Amniotic epithelial cell (primary cell): Measurements from ENCODE around the gene ZFYVE19.
A peak's percentile ranks its signal among the peaks of the same experiment; 100 is the strongest.

ENCODE experiments used
- DNase-seq: peaks from one replicate; pipeline ENCODE4 v3.0.0-alpha.2; 2010; ENCODE audit warnings: low read depth

Gene ZFYVE19

DNA sequence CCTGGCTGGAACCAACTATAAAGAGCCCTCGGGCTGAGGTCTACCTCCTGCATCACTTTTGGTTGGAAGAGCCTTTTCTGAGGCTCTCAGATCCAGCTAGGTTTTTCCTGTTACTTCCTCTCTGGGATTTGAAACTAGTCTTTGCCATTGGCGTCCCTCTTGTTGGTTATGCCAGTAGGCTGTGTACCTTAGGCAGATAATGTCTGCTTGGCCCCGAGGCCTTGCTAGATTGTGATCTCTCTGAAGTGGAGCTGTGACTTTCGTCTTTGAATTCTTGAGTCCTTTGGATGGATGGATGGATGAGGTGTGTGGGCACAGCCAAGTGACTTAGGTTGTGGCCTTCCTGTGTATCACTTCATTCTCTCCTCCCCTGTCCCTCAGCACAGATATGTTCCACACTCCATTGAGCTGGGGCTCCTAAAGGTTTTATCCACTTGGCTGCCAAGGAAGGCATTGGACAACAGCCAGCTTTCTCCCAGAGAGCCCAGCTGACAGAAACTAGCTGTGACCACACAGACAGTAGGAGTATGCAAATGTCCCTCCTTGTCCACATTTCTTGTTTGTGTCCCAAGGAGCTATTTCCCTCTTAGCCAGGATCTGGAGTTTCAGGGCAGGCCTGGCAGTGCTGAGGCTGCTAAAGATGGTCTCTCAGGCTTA is 8.3 kb downstream of the ZFYVE19 start:
- peak; percentile 33 for DNase-seq

GRCh38 chr15:40819048-40819447 is 12.2 kb downstream of the ZFYVE19 start:
- no peak for DNase-seq

- DNase-seq, result no peak
These were observed 14.3 kb downstream of the ZFYVE19 start for GRCh38 chr15:40821195-40821594.

DNA sequence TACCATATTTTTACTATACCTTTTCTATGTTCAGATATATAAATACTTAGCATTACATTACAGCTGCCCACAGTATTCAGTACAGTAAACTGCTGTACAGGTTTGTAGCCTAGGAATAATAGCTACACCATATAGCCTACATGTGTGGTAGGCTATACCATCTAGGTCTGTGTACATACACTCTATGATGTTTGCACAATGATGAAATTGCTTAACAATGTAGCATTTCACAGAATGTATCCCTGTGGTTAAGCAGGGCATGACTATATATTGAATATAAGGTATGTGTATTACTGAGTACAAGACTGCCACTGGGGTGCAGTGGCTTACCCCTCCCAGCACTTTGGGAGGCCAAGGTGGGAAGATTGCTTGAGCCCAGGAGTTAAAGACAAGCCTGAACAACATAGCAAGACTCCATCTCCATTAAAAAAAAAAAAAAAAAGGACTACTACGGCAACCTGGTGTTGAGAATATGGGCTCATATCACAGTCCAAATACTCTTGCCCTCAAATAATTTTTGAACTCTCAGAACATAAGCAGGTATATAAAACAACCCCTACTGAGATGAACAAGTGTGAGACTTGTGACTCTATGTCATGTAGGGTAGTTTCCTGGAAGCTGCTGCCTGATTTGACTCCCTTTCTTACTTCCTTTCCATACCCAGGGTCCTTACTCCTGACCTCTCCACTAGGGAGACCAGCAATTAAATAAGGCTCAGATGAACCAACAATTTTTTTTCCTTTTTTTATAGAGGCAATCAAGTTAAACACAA is 16.9 kb downstream of the ZFYVE19 start:
- DNase-seq, result peak; percentile 30

DNA sequence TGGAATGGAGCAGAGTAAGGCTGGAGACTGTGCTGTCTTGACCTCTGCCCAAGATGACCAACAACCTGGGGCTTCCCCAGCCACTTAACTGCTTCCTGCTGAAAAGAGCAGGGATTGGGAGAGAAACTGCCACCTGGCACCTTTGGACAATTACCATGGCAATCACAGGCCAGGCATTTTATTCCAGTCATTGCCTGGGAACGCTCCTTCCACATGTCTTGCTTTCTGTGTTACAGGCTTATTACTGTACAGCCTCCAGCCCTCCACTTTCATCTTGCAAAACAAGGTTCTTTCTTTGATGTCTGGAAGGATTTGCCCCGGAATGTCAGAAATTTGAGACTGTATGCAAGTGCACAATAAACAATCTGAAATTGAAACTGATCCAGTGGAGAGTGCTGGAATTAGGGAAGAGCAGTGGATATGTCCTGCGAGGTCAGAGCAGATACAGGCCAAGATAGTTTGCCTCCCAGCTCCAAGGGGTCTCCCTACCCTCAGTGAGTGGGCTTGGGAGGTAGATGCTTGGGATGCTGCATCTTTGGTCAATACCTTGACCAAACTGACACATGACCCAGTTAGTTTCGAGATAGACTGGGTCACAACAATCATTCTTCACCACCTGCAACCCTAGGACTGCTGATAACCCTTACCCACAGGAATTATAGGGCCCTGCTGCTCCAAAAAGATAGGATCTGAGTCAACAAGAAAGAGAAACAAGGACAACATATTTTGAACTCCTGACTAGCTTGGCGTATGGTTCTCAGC is 19.0 kb downstream of the ZFYVE19 start:
- peak; percentile 89 for DNase-seq

- peak; percentile 64 for DNase-seq
These were observed 19.7 kb downstream of the ZFYVE19 start for GRCh38 chr15:40826423-40827075.

DNA sequence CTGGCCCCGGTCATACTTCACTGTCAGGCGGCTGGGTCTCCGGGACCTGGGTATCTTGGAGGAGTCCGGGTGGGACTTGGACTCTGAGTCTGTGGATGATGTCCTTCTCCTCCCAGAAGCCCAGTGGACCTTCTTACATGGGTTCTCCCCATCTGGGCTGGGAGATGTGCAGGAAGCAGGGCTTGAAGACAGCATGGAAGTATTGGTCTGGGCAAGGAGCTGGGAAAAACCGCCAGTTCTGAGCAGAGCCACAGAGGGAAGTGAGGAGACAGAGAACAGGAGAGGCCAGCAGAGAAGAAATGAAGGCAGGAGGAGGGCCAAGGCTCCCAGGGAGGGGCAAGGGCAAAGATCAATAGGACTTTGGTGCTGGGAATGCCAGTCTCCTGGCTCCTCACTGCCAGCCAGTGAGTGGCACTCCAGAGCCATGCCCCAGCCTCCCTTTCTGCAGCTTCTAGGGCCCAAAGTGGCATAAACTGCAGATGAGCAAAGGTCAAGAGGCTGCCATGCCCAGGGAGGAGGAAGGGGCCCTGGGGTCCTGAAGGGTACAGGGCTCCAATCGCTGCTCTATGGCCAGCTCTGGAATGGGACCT is 21.7 kb downstream of the ZFYVE19 start, which contains the start of gene PPP1R14D:
Gene PPP1R14D, minus strand, starts transcription at position 262 of the 590 bp plus-strand sequence. Its CDS starts 67 bp downstream, at position 195.
- DNase-seq, result no peak

- DNase-seq, result no peak
These were observed 22.2 kb downstream of the ZFYVE19 start for GRCh38 chr15:40829115-40829514.

- no peak for DNase-seq
These were observed 24.0 kb downstream of the ZFYVE19 start for GRCh38 chr15:40830884-40831283.

DNA sequence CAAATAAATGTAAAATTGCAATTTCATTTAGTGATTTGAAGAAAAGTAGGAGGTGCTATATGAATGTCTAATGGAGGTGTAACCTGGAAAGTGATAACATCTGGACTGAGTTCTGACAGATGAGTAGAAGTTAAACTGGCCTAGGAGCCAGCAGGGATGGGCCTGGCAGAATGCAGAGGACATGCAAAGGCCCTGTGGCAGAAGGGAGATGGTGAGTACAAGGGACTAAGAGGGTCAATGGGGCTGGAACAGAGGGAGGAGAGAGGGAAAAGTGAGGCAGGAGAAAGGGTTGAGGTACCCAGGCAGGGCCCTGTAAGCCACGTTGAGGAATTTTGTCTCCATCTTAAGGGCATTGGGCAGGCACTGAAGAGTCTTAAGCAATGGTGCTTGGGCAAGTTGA is 25.0 kb downstream of the ZFYVE19 start:
- no peak for DNase-seq

- DNase-seq, result no peak
These were observed 26.0 kb downstream of the ZFYVE19 start for GRCh38 chr15:40832903-40833302.

DNA sequence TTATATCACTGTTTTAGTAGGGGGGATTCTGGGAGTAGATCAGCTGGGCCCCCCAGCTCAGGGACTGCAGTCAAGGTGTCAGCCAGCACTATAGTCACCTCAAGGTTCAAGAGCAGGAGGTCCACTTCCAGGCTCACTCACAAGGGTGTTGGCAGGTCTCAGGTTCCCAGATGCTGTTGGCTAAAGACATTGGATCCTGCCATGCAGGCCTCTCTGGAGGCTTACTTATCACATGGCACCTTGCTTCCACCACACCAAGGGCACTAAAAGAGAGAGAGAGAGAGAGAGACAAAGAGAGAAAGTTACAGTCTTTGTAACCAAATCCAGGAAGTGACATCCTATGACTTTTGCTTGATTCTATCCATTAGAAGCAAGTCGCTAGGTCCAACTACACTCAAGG is 29.1 kb downstream of the ZFYVE19 start:
- no peak for DNase-seq

DNA sequence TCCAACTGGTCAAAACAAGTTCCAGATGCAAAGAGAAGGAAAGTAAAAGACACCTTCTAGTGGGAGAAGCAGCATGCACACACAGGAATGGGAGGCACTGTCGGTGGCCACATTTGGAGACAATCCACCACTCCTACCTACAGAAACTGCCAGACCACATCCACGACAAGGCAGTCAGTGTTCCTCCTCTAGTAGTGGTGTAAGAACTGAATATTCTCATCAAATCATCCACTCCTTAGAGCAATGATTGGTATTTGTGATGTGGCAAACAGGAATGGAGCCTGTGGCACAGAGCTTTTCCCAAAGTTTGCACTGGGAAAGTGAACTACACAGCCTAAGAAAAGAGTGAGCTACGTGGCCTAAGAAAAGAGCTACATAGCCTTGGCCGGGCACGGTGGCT is 31.9 kb downstream of the ZFYVE19 start:
- DNase-seq, result no peak

GRCh38 chr15:40841741-40842140 is 34.9 kb downstream of the ZFYVE19 start:
- no peak for DNase-seq

DNA sequence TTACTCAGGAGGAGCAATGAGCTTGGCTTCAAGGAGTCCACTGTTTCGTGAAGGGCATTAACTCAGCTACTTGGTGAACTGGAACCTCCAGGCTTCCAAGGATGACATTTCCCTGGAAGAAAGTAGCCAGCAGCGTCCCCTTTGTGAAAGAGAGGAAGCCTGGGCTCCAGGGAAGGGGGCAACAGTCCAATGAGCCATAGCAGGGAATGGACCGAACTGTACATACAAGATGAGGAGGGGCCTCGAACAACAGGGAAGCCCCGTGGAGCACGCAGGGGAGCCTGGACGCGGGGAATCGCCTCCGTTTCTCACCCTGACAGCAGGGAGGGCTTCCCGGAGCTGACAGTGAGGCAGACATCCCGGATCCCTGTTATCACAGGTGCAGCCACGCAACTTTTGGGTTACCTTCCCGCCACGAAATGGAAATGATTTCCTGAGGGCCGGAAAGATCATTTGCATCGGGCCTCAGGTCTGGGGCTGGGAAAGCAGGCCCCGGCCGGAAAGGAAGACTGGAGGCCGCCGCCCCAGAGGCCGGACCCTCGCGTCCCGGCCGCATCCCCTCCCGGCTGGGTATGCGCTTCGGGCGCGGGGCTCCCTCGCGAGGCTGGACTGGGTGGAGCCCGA is 36.5 kb downstream of the ZFYVE19 start:
- no peak for DNase-seq

DNA sequence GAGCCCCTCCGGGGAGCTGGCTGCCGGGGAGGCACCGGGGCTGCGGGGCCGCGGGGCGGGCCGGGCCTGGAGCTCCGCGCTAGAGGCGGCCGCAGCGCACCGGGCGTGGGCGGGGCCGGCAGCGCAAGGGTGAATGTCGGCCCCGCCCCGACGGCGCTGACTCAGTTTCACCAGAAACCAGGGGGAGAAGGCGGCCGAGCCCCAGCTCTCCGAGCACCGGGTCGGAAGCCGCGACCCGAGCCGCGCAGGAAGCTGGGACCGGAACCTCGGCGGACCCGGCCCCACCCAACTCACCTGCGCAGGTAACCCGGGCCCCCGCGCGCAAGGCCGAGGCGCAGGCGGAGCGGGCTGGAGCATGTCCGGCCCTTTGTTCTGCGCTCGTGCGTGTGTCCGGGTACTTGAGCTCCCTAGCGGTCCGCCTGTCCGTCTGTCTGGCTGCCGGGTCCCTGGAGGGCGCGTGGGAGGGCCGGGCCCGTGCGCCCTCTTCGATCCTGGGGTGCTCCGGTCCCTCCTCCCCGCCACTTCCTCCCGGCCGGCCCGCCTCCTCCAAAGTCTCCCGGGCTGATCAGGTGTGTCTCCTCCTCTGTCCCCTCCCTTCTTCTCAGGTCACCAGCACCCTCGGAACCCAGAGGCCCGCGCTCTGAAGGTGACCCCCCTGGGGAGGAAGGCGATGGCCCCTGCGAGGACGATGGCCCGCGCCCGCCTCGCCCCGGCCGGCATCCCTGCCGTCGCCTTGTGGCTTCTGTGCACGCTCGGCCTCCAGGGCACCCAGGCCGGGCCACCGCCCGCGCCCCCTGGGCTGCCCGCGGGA is 37.2 kb downstream of the ZFYVE19 start, which contains the start of gene SPINT1:
Gene SPINT1, plus strand, starts transcription at position 164 of the 811 bp plus-strand sequence. Its CDS starts 507 bp downstream, at position 671.
- DNase-seq, result no peak

- DNase-seq, result no peak
These were observed 37.8 kb downstream of the ZFYVE19 start for GRCh38 chr15:40844696-40845030.

DNA sequence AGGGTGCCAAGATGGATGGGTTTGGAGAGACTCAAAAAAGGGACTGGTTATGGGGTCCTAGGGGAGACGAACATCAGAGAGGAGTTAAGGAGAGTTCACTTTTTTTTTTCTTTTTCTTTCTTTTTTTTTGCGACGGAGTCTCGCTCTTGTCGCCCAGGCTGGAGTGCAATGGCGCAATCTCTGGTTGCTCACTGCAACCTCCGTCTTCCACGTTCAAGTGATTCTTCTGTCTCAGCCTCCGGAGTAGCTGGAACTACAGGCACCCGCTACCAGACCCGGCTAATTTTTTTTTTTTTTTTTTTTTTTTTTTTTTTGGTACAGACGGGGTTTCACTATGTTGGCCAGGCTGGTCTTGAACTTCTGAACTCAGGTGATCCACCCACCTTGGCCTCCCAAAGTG is 38.1 kb downstream of the ZFYVE19 start:
- no peak for DNase-seq

DNA sequence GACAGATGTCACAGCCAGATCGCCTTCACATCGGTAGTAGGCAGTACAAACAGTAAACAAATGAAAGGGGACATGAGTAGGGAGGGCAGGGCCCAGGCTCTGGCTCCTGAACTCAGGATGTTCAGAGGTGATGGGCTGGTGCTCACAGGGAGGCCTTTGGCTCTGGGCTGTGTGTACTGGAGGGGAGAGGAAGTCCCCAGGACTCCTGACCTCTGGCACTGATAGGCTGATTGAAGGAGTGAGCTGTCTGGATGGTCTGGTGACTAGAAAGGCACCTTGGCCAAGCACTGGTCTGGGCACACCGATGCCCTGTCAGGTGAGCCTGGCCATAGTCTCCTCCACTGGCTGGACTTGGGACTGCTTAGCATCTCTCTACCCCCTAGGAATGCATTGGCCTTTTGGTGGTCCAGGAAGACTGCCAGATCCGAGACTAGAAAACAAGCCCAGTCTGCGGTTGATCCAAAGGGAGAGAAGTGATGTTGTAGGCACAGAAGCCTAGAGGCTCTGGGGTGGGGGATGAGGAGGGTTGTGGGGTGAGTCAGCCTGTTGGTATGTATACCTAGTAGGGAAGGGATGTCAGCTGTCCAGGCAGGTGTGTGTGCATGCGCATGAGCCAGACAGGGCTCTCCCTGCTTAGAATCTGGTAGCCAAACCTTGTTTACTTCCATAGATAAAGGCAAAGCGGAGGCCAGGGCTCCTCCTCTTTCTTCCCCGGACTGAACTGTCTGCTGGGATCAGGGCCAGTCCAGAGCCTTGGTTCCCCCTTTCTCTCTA is 38.8 kb downstream of the ZFYVE19 start:
- DNase-seq, result peak; percentile 24

GRCh38 chr15:40846841-40847222 is 39.9 kb downstream of the ZFYVE19 start:
- DNase-seq, result no peak
